ENCODE data around the gene BMP6. TPM values are rescaled to one million over a fixed set of nuclear protein-coding genes. Genes with fewer than 3 reads are reported as not detected.
A peak's percentile ranks its signal among the peaks of the same experiment; 100 is the strongest.

BMP6 gene
- 1.3 TPM for total RNA-seq
- 1 to 10 TPM in 6 of 8 donors, under 1 TPM in 2; 0.51 to 2.4 (median 1.4) TPM for polyA plus RNA-seq (ENCODE audit: insufficient read depth in 1 of 8, insufficient read length in 8 of 8, low replicate concordance in 1 of 8)
- long read RNA-seq, donor 1, partial matches to known transcripts: 0 of 1 reads
- long read RNA-seq, donor 1, other reads (novel, unspliced or antisense): 0 of 1 reads
- long read RNA-seq, donor 2: 0 reads
- long read RNA-seq, donor 3: 0 reads
- long read RNA-seq, donor 4: 0 reads
- long read RNA-seq, donor 5: 0 reads
- long read RNA-seq, donor 6: 0 reads
- long read RNA-seq, donor 7: 0 reads
- long read RNA-seq, donor 8, partial matches to known transcripts: 32 of 32 reads
- long read RNA-seq, donor 8, other reads (novel, unspliced or antisense): 0 of 32 reads
- long read RNA-seq, donor 9: 0 reads
- long read RNA-seq, donor 10: 0 reads
- long read RNA-seq, donor 11: 0 reads

DNA sequence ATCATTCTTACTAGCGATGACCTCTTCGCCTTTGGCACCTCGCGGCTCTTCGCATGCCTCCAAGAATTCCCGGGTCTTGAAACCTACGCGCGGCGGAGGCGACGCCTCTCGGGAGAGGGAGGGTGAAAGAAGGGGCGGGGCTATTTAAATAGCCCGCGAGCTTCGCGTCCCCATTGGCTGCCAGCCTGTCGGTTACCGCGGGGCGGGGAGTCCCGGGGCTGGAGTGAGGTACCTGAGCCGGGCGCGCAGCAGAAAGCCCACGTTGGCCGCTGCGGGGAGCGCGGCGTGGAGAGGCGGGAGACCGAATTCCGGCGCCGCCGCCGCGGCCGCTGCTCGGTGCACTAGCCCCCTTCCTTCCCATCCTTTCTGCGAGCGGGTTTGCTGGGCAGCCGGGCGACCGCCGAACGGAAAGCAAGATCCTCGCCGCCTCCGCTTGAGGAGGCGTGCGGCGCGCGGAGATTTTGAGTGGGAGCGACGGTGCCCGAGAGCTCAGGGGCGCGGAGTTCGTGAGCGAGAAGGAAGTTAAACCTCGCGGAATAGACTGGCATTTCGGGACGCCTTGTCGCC lies at the start of gene BMP6:
TSS of gene BMP6 (plus strand) at position 251 of the 567 bp plus-strand sequence. CDS start 857 bp downstream, outside the sequence.
- H3K27me3 ChIP-seq (ENCODE audit: control insufficient read depth, insufficient read depth, low read length): peaks cover 65% of the 10 kb centered on the region

DNA sequence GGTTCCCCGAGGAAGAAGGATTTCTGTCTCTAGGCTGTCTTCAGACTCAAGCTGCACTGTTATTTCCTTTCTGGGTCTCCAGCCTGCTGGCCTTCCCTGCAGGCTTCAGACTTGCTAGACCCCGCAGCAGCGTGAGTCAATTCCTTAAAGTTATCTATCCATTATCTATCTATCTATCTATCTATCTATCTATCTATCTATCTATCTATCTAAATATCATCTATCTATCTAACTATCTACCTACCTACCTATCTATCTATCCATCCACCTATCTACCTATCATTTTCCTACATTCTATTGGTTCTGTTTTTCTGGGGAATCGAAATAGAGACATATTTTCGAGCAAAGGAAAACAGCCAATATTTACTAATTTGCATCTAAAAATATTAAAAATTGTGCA lies 48.7 kb upstream of the BMP6 start:
- 90% methylated on average over 3 of the region's 5 CpGs for WGBS (ENCODE audit: insufficient coverage)
- Histone ChIP-seq H3K9me3 (replicated peaks; ENCODE audit: control insufficient read depth, low read depth, low read length) (no peaks in the 10 kb centered on the region), H3K36me3 (ENCODE audit: control insufficient read depth, insufficient read depth, low read length) (no peaks in the 10 kb centered on the region), H3K4me1 (ENCODE audit: control insufficient read depth, insufficient read depth, low read length) (peaks cover 13% of the 10 kb centered on the region), H3K4me3 (ENCODE audit: low read length) (no peak overlapping the region), H3K27ac (ENCODE audit: low read length) (no peak overlapping the region), H3K27me3 (ENCODE audit: control insufficient read depth, insufficient read depth, low read length) (peaks cover 4% of the 10 kb centered on the region)
- DNase-seq: no peak

More for the DNA sequence above, at the start of gene BMP6:
- Histone ChIP-seq H3K4me1 (ENCODE audit: control insufficient read depth, insufficient read depth, low read length) (peaks cover 35% of the 10 kb centered on the region), H3K9me3 (replicated peaks; ENCODE audit: control insufficient read depth, low read depth, low read length) (no peaks in the 10 kb centered on the region), H3K36me3 (ENCODE audit: control insufficient read depth, insufficient read depth, low read length) (no peaks in the 10 kb centered on the region), H3K4me3 (ENCODE audit: low read length) (peak within 1 kb of the TSS; percentile 48), H3K27ac (ENCODE audit: low read length) (no peak within 1 kb of the TSS)
- DNase-seq: peak; percentile 92
- WGBS (ENCODE audit: insufficient coverage): under 1% methylated on average over 64 of the region's 69 CpGs

DNA sequence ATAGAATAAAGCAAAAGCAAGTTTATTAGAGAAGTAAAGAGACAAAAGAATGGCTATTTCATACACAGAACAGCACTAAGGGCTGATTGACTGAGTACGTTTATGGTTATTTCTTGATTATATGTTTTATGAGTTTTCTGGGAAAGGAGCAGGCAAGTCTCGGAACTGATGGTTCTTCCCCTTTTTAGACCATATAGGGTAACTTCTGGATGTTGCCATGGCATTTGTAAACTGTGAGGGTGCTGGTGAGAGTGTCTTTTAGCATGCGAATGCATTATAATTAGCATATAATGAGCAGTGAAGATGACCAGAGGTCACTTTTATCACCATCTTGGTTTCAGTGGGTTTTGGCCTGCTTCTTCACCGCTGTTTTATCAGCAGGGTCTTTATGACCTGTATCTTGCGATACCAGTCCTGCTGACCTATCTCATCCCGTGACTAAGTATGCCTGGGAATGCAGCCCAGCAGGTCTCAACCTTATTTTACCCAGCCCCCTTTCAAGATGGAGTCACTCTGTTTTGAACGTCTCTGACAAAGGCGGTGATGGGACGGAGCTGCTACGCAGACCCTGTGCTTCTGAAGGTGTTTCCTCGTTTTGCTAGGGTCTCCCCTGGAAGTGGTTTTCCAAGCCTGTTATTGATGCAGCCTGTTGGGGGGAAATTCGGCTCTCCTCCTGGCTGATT lies 45.4 kb upstream of the BMP6 start:
- no peaks in the 10 kb centered on the region for H3K27me3 ChIP-seq (ENCODE audit: control insufficient read depth, insufficient read depth, low read length)
- H3K4me1 ChIP-seq (ENCODE audit: control insufficient read depth, insufficient read depth, low read length): no peaks in the 10 kb centered on the region
- no peaks in the 10 kb centered on the region for H3K36me3 ChIP-seq (ENCODE audit: control insufficient read depth, insufficient read depth, low read length)
- DNase-seq: no peak
- 78% methylated on average over 9 of the region's 12 CpGs for WGBS (ENCODE audit: insufficient coverage)
- no peak overlapping the region for H3K27ac ChIP-seq (ENCODE audit: low read length)
- H3K9me3 ChIP-seq (replicated peaks; ENCODE audit: control insufficient read depth, low read depth, low read length): no peaks in the 10 kb centered on the region
- H3K4me3 ChIP-seq (ENCODE audit: low read length): no peak overlapping the region

DNA sequence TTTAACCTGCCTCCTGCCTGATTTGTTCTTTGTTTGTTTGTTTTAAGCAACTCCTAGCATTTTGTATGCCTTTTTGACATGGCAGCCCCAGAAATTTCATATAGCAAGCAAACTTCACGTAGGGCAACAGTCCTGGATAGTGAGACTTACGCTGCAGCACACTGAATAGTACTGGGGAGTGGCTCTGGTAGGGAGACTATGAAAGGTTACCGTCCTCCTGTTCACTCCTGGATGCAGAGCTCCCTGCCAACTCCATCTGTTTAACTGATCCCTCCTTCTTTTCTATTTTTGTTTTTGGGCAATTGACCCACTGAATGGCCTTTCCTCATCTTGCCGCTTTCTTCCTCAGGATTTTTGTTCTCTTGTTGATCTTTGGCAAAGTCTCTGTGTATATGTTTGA lies 44.5 kb upstream of the BMP6 start:
- WGBS (ENCODE audit: insufficient coverage): no CpG with 5 or more reads among the region's 4 CpGs
- Histone ChIP-seq H3K27me3 (ENCODE audit: control insufficient read depth, insufficient read depth, low read length) (no peaks in the 10 kb centered on the region), H3K4me1 (ENCODE audit: control insufficient read depth, insufficient read depth, low read length) (no peaks in the 10 kb centered on the region), H3K9me3 (replicated peaks; ENCODE audit: control insufficient read depth, low read depth, low read length) (no peaks in the 10 kb centered on the region), H3K4me3 (ENCODE audit: low read length) (no peak overlapping the region), H3K27ac (ENCODE audit: low read length) (no peak overlapping the region), H3K36me3 (ENCODE audit: control insufficient read depth, insufficient read depth, low read length) (no peaks in the 10 kb centered on the region)
- DNase-seq: no peak

DNA sequence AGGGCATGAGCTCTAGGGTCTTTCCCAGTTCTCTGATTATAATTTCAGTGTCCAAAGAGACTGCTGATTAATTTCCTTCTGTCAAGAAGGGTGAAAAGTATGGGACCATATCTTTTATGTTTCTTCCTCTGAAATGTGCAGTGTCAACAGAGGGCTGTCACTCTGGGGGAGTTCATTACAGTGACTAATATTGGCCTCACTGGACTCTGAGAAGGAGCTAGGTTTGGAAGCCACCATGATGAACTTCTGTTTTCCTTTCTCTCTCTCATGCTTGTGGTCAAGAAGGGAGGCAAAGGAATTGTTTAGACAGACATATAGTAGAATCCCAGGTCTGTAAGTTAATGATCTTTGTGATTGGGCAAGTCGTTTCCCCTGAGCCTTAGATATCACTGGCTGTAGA lies 41.8 kb upstream of the BMP6 start:
- no peaks in the 10 kb centered on the region for H3K36me3 ChIP-seq (ENCODE audit: control insufficient read depth, insufficient read depth, low read length)
- H3K4me1 ChIP-seq (ENCODE audit: control insufficient read depth, insufficient read depth, low read length): no peaks in the 10 kb centered on the region
- no CpG with 5 or more reads among the region's 1 CpG for WGBS (ENCODE audit: insufficient coverage)
- peaks cover 2% of the 10 kb centered on the region for H3K27me3 ChIP-seq (ENCODE audit: control insufficient read depth, insufficient read depth, low read length)
- H3K9me3 ChIP-seq (replicated peaks; ENCODE audit: control insufficient read depth, low read depth, low read length): no peaks in the 10 kb centered on the region
- DNase-seq: no peak
- no peak overlapping the region for H3K27ac ChIP-seq (ENCODE audit: low read length)
- H3K4me3 ChIP-seq (ENCODE audit: low read length): no peak overlapping the region

DNA sequence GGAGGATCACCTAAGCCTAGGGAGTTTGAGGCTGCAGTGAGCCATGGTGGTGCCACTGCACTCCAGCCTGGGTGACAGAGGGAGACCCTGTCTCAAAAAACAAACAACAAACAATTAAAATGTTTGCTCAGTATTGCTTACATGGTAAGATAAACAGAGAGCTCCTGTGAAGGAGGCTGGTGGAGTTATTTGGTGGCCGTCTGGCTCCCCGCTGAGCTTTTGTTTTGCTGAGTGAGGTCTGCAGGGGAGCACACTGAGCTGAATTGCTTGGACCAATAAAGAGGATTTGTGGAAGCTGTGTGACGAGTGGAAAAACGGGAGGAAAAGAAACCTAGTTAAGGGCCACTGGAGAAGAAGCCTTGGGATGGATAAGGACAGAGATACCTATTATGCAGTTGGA lies 41.1 kb upstream of the BMP6 start:
- no peak overlapping the region for H3K4me3 ChIP-seq (ENCODE audit: low read length)
- no peaks in the 10 kb centered on the region for H3K36me3 ChIP-seq (ENCODE audit: control insufficient read depth, insufficient read depth, low read length)
- WGBS (ENCODE audit: insufficient coverage): 68% methylated on average over 3 of the region's 4 CpGs
- H3K4me1 ChIP-seq (ENCODE audit: control insufficient read depth, insufficient read depth, low read length): no peaks in the 10 kb centered on the region
- H3K9me3 ChIP-seq (replicated peaks; ENCODE audit: control insufficient read depth, low read depth, low read length): no peaks in the 10 kb centered on the region
- H3K27ac ChIP-seq (ENCODE audit: low read length): no peak overlapping the region
- no peak for DNase-seq
- peaks cover 2% of the 10 kb centered on the region for H3K27me3 ChIP-seq (ENCODE audit: control insufficient read depth, insufficient read depth, low read length)

DNA sequence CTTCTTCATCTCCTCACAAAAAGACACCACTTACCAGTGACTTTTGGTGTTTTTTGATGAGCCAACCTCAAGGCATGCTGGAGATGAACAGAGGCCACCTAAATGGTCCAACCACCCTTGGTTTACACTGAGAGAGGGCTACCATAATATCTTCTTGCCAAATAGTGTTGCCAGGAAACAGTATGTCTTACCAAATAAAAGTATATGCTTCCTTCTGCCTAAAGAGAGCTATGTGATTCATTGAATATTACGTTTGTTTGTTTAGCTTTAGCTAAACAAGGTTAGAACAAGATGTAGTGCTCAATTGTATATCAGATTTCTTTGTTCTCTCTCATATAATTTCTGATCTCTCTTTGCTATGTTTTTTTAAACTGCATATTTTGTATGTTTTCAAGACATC lies 40.6 kb upstream of the BMP6 start:
- Histone ChIP-seq H3K27me3 (ENCODE audit: control insufficient read depth, insufficient read depth, low read length) (peaks cover 2% of the 10 kb centered on the region), H3K36me3 (ENCODE audit: control insufficient read depth, insufficient read depth, low read length) (no peaks in the 10 kb centered on the region), H3K4me3 (ENCODE audit: low read length) (no peak overlapping the region), H3K4me1 (ENCODE audit: control insufficient read depth, insufficient read depth, low read length) (no peaks in the 10 kb centered on the region), H3K9me3 (replicated peaks; ENCODE audit: control insufficient read depth, low read depth, low read length) (no peaks in the 10 kb centered on the region), H3K27ac (ENCODE audit: low read length) (no peak overlapping the region)
- no peak for DNase-seq
- WGBS (ENCODE audit: insufficient coverage): no CpG with 5 or more reads among the region's 1 CpG

DNA sequence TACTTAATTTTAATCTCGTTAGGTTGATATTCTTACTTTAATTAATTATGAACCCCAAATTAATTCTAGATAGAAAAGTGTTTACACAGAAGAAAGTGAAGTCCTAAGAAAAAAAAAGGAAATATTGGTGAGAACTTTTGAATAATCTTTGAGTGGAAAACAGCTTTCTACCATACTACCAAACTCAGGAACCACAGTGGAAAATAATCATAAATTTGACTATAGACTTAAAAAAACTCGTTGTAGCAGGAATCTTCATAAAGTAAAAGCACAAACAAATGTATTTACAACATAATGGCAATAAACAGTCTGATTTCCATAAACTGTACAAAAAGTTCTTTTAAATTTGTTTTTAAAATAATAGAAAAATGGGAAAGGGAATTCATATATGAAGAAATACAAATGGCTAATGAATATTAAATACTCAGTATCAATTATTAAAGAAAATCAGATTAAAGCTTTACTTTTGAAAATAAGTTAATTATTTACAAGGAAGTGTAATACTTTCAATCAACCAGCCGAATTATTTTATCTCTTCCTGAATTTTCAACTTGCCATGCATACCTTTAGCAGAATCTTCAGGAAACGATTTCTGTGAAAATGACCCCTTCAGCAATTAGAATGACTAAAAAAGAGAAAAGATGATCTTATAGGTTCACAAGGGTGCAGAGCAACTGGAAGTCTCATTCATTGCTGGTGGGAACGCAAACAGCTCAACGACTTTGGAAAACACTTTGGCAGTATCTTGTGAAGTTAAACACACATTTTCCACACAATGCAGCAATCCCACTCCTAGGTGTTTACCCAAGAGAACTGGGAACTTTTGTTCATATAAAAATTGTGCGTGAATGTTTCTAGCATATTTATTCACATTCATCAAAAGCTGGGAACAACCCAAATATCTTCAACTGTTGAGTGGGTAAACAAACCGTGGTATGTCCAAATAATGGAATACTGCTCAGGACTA lies 38.5 kb upstream of the BMP6 start:
- H3K4me1 ChIP-seq (ENCODE audit: control insufficient read depth, insufficient read depth, low read length): no peaks in the 10 kb centered on the region
- H3K27me3 ChIP-seq (ENCODE audit: control insufficient read depth, insufficient read depth, low read length): peaks cover 5% of the 10 kb centered on the region
- no peaks in the 10 kb centered on the region for H3K9me3 ChIP-seq (replicated peaks; ENCODE audit: control insufficient read depth, low read depth, low read length)
- no peak overlapping the region for H3K27ac ChIP-seq (ENCODE audit: low read length)
- DNase-seq: no peak
- H3K4me3 ChIP-seq (ENCODE audit: low read length): no peak overlapping the region
- H3K36me3 ChIP-seq (ENCODE audit: control insufficient read depth, insufficient read depth, low read length): no peaks in the 10 kb centered on the region
- no CpG with 5 or more reads among the region's 8 CpGs for WGBS (ENCODE audit: insufficient coverage)

DNA sequence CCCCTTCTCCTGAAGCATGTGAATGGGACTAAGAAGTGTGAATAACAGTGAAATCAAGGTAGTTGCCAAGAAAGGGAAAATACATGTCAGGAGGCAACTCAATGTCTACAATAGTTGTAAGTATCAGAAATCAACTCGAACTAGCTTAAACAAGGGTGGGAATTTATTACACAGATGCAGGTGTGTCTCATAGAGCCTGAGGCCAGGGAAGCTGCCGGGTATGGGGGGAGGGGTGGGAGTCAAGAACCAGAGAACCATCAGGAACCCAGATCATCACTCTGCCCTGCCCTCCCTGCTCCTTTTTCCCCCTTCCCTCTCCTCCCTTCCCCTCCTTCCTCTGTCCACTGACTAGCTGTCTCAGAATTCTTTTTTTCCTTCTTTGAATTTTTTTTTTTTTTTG lies 34.9 kb upstream of the BMP6 start:
- no peak overlapping the region for H3K27ac ChIP-seq (ENCODE audit: low read length)
- H3K36me3 ChIP-seq (ENCODE audit: control insufficient read depth, insufficient read depth, low read length): no peaks in the 10 kb centered on the region
- H3K9me3 ChIP-seq (replicated peaks; ENCODE audit: control insufficient read depth, low read depth, low read length): no peaks in the 10 kb centered on the region
- no peaks in the 10 kb centered on the region for H3K4me1 ChIP-seq (ENCODE audit: control insufficient read depth, insufficient read depth, low read length)
- DNase-seq: no peak
- H3K4me3 ChIP-seq (ENCODE audit: low read length): no peak overlapping the region
- H3K27me3 ChIP-seq (ENCODE audit: control insufficient read depth, insufficient read depth, low read length): peaks cover 5% of the 10 kb centered on the region
- no CpG with 5 or more reads among the region's 2 CpGs for WGBS (ENCODE audit: insufficient coverage)

Data from muscle of leg (tissue), 16 donors.